ENCODE measurements around the gene SEC16B.

Gene SEC16B

GRCh38 chr1:177978530-177978929, 8.7 kb upstream of the SEC16B start:
- in situ Hi-C loops (cut with HindIII; ENCODE audit: low sequenced_read_pairs), result no loop called here

GRCh38 chr1:177977141-177977540, 7.3 kb upstream of the SEC16B start:
- in situ Hi-C loops (cut with HindIII; ENCODE audit: low sequenced_read_pairs), result no loop called here

DNA sequence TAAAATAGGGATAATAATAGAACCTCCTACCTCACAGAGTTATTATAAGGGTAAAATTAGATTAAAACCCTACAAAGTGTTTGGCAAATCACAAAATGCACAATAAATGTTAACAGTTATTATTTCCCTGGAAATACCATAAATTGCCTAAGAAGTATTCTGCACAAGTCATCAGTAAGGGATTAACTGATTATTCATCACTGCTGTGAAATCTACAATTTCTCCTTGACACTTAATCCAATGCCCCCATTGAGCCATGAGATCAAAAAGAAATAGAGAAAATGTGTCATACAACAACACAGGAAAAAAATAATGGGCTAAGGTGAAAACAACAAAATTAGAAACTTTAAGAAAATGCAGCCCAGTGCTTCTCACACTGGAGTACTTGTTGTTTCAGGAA, 6.7 kb upstream of the SEC16B start:
- in situ Hi-C loops (cut with HindIII; ENCODE audit: low sequenced_read_pairs), result no loop called here

DNA sequence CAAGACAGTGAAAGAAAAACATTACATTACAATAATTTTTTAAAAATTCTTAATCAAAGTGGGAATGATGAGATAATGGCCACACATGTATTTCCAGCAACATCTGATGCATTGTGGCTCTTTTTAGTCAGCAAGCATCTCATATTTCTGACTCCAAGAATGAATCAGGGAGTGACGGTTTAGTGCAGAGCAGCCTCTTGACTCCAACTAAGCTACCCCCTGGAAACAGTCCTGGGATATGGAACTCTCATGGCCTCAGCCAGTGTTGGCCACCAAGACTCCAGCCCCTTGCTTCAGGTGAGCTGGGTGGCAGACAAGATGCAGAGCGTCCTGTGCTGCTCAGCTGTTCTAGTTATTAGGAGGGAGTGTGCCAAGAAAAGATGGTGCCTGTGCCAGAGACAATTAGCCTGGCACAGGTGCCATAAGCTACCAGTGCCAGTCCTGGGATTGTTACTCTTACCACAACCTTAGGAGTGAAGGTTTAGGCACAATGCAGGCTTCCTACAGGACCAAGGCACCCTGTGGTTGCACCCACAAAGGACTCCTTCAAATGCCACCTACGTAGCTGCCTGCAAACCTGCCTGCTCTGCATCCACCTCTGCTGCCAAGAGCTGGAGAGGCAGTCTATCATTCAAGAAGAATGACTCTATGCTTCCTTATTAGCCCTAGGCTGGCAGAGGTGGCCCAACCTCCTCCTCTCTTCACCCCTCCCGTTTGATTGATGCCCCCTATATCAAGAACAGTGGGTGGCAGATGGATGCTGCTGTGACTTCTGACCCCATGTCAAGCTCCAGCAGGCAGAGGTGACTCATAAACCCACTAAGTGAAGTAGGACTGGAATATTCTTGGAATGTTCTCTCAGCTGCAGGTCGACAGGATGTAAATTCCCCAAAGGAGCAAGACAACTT, 6.0 kb upstream of the SEC16B start:
- in situ Hi-C loops (cut with HindIII; ENCODE audit: low sequenced_read_pairs), result no loop called here

DNA sequence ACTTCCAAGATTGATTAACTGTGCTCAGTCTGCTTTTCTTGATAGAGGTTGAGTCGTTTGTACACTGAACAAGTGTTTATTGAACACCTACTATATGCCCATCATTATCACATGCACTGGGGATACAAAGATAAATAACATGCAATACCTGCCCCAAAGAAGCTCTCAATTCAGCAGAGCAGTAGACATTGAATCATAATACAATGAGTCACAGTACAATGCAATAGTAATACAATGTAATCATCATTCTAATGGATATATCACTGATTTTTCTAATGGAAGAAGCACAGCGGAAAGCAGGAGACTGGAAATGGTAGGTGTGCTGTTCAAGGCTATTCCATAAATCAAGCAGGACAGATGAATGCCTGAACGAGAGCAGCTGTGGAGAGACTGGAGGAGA, 3.7 kb upstream of the SEC16B start:
- in situ Hi-C loops (cut with HindIII; ENCODE audit: low sequenced_read_pairs), result no loop called here

DNA sequence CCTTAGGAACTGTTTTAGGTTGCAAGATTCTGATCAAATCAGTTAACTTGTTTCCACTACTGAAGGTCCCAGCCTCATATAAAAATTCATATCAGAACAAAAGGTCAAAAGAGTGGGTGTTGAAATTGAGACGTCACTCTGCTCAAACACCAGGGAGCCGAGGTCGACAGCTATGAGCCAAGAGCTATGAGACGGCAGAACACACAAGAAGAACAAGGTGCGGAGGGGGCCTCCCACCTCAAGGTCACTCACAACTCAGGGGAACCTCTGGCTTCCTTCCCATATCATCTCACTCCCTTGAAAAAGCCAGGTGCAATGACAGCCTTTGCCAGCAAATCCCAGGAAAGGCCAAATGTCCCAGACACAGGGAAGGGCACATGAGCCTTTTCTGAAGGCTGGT, 749 bp downstream of the SEC16B start:
- in situ Hi-C loops (cut with HindIII; ENCODE audit: low sequenced_read_pairs), result no loop called here

DNA sequence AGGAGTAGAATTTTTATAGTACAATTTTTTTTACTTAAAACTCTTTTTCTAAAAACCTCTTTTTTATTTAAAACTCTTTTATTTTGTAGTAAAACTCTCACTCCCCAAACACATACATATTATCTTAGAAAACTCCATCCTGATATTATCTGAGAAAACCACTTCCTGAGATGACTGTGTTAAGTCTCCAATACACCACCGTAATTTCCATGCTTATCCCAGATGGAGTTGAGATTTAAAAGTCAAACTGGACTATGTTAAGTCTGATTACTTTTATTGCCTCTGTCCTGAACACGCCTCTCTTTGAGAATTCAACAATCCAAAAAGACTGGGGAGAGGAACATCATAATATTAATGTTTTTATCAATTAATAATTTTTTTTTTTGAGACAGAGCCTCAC, 3.7 kb downstream of the SEC16B start:
- in situ Hi-C loops (cut with HindIII; ENCODE audit: low sequenced_read_pairs), result no loop called here

GRCh38 chr1:177965293-177965692, 4.6 kb downstream of the SEC16B start:
- in situ Hi-C loops (cut with HindIII; ENCODE audit: low sequenced_read_pairs), result no loop called here

DNA sequence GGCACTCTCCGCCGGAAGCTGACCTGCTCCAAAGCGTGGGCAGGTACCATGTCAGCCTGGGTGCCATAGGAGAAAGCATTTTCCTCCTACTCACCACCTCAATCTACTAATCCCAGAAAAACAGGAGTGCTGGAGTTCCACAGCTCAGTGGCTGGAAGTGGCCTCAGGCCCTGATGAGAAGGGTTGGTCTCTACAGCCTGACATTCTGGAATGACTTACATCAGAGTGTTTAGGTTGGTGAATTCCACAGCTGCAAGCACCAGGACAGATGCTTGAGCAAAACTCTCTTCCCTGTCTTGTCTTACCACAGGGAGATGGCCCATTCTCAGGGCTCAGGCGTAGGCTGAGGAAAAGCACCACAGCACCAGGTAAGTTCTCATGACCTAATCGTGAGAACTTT, 5.5 kb downstream of the SEC16B start:
- in situ Hi-C loops (cut with HindIII; ENCODE audit: low sequenced_read_pairs), result no loop called here

DNA sequence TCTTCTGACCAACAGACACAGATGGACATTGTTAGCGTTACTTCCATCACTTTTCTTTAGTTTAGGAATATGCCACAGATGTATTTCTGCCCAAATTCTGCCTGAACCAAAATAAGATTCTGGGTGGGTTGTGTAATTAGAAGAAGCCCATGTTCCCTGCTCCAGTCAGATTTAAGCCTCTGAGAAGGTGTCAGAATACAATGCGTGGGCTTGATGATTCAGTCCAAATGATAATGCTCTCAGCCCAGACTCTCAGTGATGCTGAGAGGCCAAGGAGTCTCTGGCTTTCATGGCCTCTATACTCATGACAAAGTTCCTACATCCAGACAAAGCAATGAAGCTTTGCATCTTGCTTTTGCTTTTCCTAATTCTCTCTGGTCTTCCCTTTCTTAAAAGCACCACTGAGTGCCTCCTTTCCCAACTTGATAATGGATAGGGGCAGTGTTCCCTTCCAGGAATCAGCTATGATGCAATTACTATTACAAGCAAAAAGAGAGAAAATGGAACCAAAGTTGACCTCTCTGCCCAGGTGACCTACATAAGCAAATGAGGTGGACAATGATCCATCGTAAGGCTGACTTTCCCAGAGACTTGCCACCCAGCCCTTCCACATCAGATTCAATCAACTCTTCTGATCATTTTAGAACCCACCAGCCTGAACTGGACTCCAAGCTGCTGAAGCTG, 8.8 kb downstream of the SEC16B start:
- in situ Hi-C loops (cut with HindIII; ENCODE audit: low sequenced_read_pairs), result no loop called here

DNA sequence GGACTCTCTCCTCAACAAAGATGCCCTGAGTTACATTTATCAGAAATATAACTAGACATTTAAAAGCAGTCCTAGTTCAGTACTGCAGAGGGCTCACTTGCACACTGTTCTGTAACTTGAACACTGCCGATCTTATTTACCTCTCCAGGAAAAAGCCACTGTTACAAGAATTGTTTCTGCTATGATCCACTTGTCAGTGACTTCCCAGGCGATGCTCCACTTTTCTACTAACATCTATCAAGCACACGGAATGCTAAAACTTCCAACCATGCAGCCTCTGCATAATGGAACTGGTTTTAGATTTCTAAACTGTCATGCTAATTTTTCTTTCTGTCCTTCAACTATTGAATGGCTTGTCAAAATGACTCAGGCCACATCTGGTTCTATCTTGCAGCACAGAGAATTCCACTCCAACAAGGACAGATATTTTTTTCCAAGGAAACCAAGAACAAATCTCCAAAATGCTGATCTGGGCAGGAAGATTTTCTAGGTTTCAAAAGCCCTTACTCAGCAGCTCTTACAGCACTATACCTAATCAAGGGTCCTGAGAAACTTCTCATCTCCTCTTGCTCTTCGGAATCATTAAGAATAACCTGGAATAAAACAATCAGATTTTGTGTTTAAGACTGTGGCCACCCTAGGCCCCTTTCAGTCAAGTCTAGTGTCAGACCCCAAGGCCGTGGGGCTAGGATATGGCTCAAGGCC, 9.9 kb downstream of the SEC16B start:
- in situ Hi-C loops (cut with HindIII; ENCODE audit: low sequenced_read_pairs), result no loop called here

DNA sequence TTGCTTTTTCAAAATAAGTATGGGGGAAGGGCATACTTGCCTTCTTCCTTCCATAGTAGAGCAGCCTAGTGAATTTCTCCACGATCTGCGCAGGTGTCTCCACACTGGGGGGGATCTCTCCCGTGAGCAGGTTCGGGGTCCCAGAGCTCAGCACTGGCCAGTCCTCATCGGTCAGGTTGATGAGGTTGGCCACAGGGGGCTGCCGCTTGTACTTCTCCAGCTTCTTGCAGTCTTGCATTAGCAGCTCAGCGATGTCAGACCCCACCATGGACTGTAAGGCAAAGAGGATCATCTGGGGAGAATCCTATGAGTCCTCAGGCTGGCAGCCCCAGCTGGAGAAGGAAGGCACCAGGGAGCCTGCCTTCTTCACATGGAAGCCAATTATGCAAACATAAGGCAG, 11.8 kb downstream of the SEC16B start:
- in situ Hi-C loops (cut with HindIII; ENCODE audit: low sequenced_read_pairs), result no loop called here

DNA sequence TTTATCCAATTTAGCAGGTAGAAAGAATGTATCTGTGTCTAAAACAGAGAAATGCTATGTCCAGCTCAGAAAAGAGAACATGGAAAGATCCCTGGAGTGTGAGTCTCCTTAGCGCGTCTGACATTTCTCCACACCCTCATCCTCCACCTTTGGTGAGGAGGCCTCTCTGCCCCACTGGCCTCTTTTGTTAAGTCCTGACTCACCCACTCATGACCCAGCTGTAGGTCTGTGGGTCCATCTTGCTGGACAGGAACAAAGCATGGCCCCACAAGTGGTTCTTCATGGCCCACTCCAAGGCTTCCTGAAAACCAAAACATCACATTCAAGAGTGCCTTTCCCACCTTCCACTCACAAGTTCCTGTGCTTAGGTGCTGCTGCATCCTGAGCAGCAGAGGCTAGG, 15.8 kb downstream of the SEC16B start:
- in situ Hi-C loops (cut with HindIII; ENCODE audit: low sequenced_read_pairs), result no loop called here

GRCh38 chr1:177953549-177953948, 16.3 kb downstream of the SEC16B start:
- in situ Hi-C loops (cut with HindIII; ENCODE audit: low sequenced_read_pairs), result no loop called here

DNA sequence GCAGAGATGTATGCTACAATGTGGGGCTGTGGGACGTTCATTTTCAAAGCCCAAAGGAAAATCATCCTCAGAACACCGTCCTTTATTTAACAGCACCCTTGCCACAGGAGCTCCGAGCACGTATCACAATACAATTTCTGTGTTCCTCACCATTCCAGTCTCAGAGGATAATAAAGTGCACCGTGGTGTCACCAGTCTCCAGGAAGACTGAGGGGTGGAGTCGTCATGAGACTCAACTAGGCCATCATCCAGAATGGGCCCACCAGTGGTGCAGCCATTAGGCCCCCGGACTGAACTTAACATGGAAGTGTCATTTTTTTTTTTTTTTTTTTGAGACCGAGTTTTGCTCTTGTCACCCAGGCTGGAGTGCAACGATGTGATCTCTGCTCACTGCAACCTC, 17.2 kb downstream of the SEC16B start:
- in situ Hi-C loops (cut with HindIII; ENCODE audit: low sequenced_read_pairs), result no loop called here

GRCh38 chr1:177952249-177952648, 17.6 kb downstream of the SEC16B start:
- in situ Hi-C loops (cut with HindIII; ENCODE audit: low sequenced_read_pairs), result no loop called here

- in situ Hi-C loops (cut with HindIII; ENCODE audit: low sequenced_read_pairs), result no loop called here
Observed at GRCh38 chr1:177950506-177950905, 19.4 kb downstream of the SEC16B start.

- in situ Hi-C loops (cut with HindIII; ENCODE audit: low sequenced_read_pairs), result no loop called here
Observed at GRCh38 chr1:177948336-177948972, 21.4 kb downstream of the SEC16B start.

DNA sequence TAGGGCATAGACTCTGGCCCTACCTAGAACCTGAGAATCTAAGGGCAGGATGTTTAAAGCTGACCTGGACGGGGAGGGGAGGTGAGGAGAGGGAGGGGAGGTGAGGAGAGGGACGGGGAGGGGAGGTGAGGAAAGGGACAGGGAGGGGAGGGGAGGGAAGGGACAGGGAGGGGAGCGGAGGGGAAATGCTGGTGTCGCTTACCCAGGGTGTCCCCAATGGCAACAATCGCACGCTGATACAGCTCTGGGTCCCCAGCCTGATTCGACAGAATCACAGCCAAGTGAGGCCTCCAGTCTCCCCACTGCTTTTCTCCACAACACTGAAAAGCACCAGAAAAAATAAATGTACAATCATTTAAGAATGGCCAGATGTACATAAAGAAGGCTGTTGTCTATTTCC, 22.2 kb downstream of the SEC16B start:
- in situ Hi-C loops (cut with HindIII; ENCODE audit: low sequenced_read_pairs), result no loop called here

GRCh38 chr1:177945943-177946650, 23.8 kb downstream of the SEC16B start:
- in situ Hi-C loops (cut with HindIII; ENCODE audit: low sequenced_read_pairs), result no loop called here
